Endometrial microvascular endothelial cells (primary cell): ENCODE data around the gene LHFPL3. TPM values are rescaled to one million over a fixed set of nuclear protein-coding genes. Genes with fewer than 3 reads are reported as not detected.
"Not testable (repeated sequence)": the region's sequence is repeated elsewhere in the genome, so short reads cannot be mapped to it uniquely, and the experiment has no call there.

Experiments
- in situ Hi-C: cut with HindIII; loops from 2 replicates; pipeline ENCODE4 v1.10.0; 2017; ENCODE audit warnings: low sequenced_read_pairs, low pct_unique_long_range_greater_than_20kb; ENCODE audit errors: inconsistent ontology term
- total RNA-seq: library from RNA; depleted of rRNA; stranded (reverse); fragments of >200 nt; gene quantifications from one replicate; pipeline ENCODE4 v1.2.3, GENCODE V29; 2015; ENCODE audit errors: inconsistent ontology term

The LHFPL3 gene
- total RNA-seq, 1 donor from 2014 or later: not detected

DNA sequence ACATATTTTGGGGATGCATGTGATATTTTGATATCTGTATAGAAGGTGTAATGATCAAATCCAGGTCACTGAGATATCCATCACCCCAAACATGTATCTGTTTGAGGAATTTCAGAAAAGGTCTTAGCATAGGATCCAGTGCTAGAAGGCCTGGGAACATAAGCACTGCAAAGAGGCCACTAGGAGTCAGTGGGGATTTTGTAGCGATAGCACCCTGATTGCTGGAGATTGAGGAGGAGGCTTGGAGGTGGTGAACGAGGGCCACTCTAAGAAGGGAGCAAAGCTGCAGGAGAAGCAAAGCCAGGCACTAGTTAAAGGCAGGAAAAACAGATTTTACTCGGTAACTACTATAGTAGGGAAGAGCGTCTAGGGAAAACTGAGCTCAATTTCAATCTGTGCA lies 324.0 kb downstream of the LHFPL3 start:
- in situ Hi-C loops: no loop called here

DNA sequence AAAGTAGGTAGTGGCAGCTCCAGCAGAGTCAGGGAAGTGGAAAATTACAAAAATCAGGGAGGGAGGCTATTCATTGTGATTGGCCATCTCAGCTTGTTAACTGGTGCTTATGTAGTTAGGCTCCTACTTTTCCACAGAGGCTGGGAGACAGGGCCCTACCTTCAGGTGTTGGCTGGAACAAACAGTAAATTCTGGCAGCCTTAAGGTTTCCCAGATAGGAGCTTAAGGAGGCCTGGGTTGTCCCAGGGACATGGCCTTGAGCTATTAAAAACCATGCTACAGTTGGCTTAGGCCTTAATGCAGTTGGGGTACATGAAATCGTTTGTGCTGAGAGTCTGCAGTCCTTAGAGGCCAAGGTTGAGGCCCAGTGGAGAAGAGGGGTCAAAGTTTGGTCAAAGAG lies 324.5 kb downstream of the LHFPL3 start:
- in situ Hi-C loops: no loop called here

DNA sequence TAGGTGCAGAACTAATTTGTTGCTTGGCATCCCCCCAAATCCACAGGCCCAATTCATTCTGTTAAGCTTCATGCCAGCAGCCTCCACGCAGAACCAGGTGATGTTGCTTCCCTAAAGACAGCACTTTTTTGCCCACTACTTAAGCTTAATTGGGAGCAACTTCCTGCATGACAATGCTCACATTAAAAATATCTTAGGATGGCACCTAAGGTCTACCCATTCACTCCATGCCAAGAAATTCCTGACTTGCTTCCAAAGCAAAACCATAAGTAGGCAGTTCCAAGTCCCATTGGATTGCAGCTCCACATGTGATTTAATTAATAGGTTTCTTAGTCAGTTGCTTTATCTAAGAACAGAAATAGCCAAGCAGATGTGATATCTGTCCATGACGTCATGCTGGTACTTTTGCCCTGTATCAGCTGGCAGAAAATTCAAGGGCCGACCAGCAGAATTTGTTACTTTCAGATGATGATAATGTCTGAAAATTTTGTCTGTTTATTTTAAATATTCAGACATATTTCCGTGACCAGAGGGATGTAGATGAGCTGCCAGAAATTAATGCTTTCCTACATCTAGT lies 325.5 kb downstream of the LHFPL3 start:
- in situ Hi-C loops: no loop called here

DNA sequence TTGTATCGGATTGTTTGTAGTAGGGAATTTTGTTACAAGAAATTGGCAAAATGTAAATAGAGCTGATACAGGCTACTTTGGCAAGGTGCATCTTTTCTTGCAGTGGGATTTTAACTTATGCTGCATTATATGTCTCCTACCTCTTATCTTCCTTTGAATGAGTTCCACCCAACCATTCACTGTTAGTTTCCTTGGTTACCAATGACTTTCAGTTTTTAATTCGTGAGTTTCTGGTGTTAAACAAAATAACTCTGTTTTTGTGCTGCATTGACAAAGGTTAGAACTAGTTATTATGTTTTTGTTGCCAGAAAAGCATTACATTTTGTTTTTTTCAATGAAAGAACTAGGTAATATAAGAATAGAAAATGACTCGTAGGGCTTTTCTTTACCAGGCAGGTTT lies 327.2 kb downstream of the LHFPL3 start:
- in situ Hi-C loops: no loop called here

DNA sequence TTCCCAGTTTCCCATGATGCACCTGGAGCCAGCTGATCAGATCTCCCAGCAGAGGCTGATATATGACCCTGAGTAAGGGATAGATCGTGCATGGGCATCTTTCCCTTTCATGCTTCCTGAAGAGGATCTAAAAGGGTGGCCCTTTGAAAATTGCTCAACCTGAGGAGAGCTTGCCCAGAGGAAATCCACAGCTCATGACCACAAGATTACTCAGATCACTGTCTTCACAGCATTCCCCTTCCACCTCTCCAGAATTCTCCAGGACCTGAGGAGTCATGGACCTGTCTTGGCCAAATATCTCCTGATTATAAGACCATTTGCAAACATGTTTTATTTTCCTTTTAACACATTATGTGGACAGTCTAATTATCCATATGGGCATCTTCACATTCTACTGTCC lies 328.1 kb downstream of the LHFPL3 start:
- in situ Hi-C loops: no loop called here

DNA sequence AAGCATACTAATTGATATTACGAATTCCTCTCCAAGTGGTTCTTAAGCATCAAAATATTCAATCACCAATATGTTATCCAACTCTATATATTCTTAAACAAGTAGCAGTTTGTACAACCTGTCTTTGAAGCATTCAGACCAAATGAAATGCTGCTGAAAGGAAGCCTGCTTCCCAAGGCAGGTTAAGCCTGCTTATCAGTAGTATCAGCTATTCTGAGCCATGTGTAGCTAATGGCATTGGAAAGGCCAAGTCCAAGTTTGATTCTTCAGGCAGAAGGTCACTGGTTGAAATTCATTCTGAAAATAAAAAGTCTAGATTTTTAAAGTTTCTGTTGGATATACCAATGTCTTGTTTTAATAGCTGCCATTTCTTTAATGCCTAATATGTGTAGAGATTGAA lies 328.7 kb downstream of the LHFPL3 start:
- in situ Hi-C loops: no loop called here

DNA sequence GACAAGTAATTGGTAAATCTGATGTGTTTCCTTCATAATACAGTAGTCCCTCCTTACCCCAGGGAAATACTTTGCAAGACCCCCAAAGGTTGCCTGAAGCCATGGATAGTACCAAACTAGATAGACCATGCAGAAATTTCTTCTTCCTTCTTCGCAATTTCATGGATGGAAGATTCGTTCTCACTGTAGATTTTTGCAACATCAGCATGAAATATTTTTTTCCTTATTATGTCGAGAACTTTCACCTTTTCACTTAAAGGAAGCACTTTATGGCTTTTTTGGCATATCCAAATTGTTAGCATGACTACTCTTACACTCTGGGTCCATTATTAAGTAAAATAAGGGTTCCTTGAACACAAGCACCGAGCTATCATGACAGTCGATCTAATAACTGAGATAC lies 333.2 kb downstream of the LHFPL3 start:
- in situ Hi-C loops: no loop called here

DNA sequence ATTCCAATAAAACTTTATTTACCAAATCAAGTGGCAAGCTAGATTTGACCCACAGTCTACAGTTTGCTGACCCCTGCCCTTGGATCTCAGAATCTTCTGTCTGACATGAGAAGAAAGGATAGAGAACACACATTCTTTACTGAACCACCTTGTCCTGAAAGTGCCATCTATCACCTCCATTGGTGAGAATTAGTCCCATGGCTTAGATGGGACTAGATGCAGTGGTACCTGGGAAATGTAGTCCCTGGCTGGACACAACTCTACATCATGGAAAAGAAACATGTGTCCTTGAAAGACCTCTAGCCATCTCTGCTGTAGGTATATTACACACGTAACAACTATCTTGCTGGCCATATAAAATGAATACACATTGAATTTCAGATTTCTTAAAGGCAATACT lies 336.2 kb downstream of the LHFPL3 start:
- in situ Hi-C loops: no loop called here

DNA sequence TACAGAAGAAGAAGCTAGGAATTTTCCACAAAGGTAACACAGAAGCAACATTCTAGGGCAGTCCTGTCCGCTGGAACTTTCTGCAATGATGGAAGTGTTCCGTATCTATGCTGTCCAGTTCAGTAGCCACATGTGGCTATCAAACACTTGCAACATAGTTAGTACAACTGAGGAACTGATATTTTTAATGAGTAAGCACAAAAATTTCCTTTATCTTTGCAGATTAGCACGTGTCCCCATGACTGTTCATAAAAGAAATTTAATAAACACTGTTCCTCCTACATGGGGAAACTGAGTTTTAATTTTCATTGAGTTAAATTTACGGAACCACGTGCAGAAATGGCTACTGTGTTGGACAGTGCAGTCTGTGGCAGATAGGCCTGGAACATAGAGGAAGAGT lies 349.2 kb downstream of the LHFPL3 start:
- in situ Hi-C loops: no loop called here

DNA sequence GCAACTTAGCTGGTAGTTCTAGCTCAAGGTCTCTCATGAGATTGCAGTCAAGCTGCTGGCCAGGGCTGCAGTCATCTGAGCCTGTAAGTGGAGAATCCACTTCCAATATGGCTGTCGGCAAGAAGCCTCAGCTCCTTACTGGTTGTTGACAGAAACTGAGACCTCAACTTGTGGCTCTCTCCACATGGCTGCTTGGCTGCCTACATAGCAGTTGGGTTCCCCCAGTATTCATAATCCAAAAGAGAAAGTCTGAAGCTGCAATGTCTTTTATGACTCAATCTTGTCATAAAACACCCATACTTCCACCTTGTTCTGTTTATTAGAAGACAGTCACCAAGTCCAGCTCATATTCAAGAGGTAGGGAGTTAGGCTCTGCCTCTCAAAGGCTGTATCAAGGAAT lies 350.7 kb downstream of the LHFPL3 start:
- in situ Hi-C loops: no loop called here

DNA sequence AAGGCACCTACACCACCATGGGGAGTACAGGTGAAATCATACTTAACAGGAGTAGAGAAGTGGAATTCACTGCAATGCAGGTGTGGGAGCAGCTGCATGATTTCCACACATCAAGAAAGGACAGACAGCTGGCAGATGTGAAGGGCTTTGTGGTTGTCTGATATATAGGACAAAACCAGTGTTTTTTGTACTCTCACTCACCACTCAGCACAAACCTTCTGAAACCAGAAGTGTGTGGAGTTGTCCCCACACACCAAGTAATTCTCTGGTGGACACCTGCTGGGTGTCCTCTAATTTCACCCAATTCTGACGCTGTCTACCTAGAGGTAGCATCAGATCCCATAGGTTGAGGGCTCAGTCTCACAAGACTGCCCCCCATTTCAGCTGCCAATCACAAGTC lies 357.9 kb downstream of the LHFPL3 start:
- in situ Hi-C loops: no loop called here

DNA sequence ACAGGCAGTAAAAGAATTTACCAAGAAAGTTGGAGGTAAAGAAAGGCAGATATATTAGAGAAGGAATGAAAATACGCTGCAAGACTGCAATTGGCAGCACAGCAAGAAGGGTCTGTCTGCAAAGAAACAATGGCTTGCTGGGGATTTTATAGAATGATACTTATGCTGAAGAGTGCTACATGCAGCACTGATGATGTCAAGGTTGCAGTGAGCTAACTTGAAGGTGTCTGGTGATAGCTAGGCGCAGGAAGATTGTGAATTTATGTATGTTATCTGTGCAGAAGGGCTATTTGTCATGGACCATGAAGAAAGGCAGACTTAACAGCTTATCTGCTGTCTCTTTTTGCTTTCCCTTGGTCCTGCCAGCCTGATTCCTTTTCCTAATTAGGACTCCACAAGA lies 366.3 kb downstream of the LHFPL3 start:
- in situ Hi-C loops: no loop called here

DNA sequence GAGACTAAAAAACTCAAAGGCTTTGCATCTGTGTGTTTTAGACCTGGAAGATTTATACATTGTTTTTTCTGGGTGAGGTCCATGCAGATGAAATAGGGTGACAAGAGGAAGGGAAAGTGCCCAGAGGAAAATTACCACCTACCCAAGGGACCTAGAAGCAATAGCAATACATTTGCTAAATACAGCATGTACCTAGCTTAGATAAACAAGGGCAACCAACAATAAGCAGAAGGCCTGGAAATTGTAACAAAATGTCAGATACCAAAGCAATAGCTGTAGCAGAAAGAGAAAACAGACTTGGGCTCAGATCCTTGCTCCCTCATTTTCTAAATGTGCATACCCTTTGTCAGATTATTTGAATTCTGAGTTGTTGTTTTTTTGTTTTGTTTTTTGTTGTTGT lies 367.2 kb downstream of the LHFPL3 start:
- in situ Hi-C loops: no loop called here

DNA sequence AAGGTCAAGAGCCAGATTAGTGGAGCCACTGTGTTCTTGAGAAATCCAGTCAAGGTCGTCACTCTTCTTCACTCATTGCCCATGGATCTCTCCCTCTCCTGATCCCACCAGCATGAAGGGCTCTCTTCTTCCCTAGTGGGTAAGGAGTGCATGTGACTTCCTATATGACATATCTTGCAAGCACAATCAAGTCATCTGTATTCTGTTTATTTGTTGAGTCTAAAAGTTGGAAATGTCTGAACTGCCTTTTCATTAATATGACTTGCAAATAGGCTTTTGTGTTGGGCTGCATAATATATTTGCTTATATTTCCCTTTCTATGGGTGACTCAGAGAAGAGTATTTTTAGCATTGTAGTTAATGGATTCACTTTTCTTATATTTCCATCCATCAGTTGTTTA lies 371.9 kb downstream of the LHFPL3 start:
- in situ Hi-C loops: no loop called here

DNA sequence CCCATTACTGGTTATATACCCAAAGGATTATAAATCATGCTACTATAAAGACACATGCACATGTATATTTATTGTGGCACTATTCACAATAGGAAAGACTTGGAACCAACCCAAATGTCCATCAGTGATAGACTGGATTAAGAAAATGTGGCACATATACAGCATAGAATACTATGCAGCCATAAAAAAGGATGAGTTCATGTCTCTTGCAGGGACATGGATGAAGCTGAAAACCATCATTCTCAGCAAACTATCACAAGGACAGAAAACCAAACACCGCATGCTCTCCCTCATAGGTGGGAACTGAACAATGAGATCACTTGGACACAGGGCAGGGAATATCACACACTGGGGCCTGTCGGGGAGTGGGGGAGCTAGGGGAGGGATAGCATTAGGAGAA lies 392.6 kb downstream of the LHFPL3 start:
- in situ Hi-C loops: not testable (repeated sequence)

DNA sequence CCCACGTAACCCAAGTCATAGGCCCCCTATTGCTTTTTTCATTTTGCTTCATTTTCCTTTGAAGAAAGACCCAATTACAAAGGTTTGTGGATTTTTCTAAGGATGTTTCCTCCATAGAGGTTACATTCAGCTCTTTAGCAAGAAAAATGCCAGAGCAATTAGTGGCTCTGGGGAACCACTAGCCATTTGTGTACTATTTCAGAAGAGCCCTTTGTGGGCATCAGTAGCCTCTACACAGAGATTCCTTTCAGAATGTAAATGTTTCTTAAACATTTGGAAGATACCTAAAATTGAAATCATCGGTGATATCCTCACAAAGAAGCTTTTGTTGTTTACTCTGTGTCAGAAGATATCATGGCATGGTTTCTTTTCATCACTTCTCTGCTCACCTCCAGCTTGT lies 394.6 kb downstream of the LHFPL3 start:
- in situ Hi-C loops: no loop called here

DNA sequence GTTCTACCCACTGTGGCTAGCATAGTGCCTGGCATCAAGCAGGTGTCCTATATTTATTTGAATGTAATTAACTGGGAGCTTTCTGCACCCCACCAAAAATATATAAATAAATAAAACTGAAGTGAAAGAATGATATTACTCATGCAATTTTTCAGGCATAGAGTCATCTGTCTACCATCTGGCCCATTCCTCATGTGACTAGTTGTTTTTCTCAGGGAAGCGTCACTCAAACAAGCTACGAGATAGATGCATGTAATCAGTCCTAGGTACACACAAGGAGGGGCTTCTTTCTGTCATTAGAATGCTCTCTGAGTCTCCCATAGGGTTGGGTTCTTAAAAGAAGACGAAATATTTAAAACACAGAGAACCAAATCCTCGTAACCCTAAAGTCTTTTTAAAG lies 430.1 kb downstream of the LHFPL3 start:
- in situ Hi-C loops: no loop called here

DNA sequence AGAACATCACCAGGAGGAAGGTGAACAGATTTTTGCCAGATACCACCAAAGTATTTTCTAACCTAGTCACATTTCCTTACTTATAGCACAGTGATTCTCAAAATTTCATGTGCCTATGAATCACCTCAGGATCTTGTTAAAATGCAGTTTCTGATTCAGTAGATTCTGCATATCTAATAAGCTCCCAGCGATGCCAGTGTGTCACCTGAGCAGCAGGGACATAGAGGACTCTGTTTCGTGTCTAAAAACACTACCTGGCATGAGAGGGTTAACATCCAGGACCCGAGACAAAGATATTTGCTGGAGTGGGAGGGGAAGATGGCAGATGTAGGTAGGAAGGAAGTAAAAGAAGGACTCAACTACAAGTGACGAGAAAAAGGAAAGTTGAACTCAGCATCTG lies 433.5 kb downstream of the LHFPL3 start:
- in situ Hi-C loops: no loop called here

DNA sequence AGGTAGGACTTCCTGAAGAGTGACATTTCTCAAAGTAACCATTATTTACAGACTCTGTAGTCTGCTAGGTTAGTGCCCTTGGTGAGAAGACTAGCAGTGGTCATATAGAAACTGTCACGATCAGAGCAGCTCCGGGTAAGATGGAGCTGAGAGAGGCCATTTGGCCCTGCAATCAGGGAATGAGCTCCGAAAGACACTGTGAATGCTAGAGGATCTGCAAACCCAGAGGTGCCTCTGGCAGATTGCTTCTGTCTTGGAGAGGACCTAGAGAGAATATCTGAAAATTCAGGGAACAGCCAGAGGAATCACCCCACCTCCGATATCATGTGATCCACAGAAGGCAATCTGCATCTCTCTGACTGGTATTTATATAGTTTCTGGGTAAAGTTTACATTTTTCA lies 438.7 kb downstream of the LHFPL3 start:
- in situ Hi-C loops: no loop called here

DNA sequence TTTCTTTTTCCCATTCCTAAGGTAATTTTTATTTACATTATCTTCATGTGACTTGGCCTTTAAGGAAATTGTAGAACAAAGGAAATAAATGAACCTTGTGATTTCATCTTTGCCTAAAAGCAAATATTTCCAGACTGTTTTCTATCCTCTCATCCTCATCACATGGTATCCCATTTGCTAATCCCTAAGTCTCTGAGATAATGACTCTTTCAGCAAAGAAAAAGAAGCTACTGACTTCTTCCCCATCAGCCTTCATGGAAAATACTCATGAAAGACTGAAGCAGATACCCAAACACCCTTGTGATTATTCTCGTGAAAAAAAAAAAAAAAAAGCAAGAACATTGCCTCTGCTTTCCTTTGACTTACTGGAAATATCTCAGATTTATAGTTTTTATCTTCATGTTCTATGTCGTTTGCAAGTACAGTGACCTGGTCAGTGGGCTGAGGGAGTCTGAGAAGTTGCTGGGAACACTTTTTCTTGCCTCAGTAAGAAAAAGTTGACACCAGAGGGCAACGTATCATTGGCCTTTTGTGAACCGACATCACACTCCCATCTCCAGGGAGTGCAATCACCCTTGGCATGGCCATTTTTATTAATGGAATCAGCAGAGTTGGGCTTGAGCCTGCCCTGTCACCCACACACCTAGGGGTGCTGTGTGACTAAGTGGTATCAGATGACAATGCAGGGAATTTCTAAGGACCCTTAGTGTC lies 439.6 kb downstream of the LHFPL3 start:
- in situ Hi-C loops: no loop called here
